A673 (cell line): Measurements from ENCODE around the gene ARL13A. TPM values are rescaled to one million over a fixed set of nuclear protein-coding genes. Genes with fewer than 3 reads are reported as not detected.

Experiments used
- BruUV-seq: library from RNA; stranded (reverse); fragments of 400-500 nt; replicated peaks from 2 replicates; lab custom pipeline; 2021; lab: Mats Ljungman, UMichigan
- CTCF ChIA-PET: fragments of 300-600 bp; sonication (Branson Sonifier 250); formaldehyde crosslinking; loops from one replicate; lab custom pipeline; 2022; ENCODE audit warnings: antibody characterized with exemption; lab: Charles Lee
- POLR2A ChIA-PET: fragments of 300-600 bp; sonication (Branson Sonifier 250); formaldehyde crosslinking; loops from one replicate; lab custom pipeline; 2022; ENCODE audit warnings: antibody characterized with exemption; ENCODE audit not compliant: low non-redundant PET; lab: Charles Lee
- DNase-seq: peaks from one replicate; pipeline ENCODE4 v3.0.0-alpha.2; 2015; ENCODE audit warnings: low spot score
- H3K27ac ChIP-seq: fragments of 200-600 bp; sonication (generic); 2 replicates; pipeline ENCODE4 v1.5.1; 2016; ENCODE audit warnings: mixed run types, low read depth, mild to moderate bottlenecking, mixed read lengths, antibody characterized with exemption, low read length; ENCODE audit not compliant: poor library complexity, severe bottlenecking
- H3K27me3 ChIP-seq: fragments of 200-600 bp; sonication (generic); replicated peaks from 2 replicates; pipeline ENCODE4 v1.6.1; 2017; ENCODE audit warnings: mixed run types, low read depth, mild to moderate bottlenecking, mixed read lengths, antibody characterized with exemption, low read length; ENCODE audit not compliant: insufficient read depth, poor library complexity
- H3K36me3 ChIP-seq: fragments of 200-600 bp; sonication (generic); 2 replicates; pipeline ENCODE4 v1.6.1; 2016; ENCODE audit warnings: mixed run types, mild to moderate bottlenecking, mixed read lengths, antibody characterized with exemption, low read length; ENCODE audit not compliant: insufficient read depth, poor library complexity, severe bottlenecking
- H3K4me1 ChIP-seq: fragments of 200-600 bp; sonication (generic); 2 replicates; pipeline ENCODE4 v1.6.1; 2017; ENCODE audit warnings: mixed run types, mild to moderate bottlenecking, mixed read lengths, antibody characterized with exemption, low read length; ENCODE audit not compliant: insufficient read depth, poor library complexity, severe bottlenecking
- H3K4me3 ChIP-seq: fragments of 200-600 bp; sonication (generic); 2 replicates; pipeline ENCODE4 v1.5.1; 2016; ENCODE audit warnings: low read depth, mixed run types, mild to moderate bottlenecking, mixed read lengths, low read length; ENCODE audit not compliant: poor library complexity, severe bottlenecking
- H3K9me3 ChIP-seq: fragments of 200-600 bp; sonication (generic); 2 replicates; pipeline ENCODE4 v1.6.1; 2016; ENCODE audit warnings: mixed run types, low read depth, mild to moderate bottlenecking, mixed read lengths, antibody characterized with exemption, low read length; ENCODE audit not compliant: poor library complexity, severe bottlenecking
- EZH2 ChIP-seq: fragments of 200-600 bp; sonication (generic); IDR thresholded peaks from 2 replicates; pipeline ENCODE4 v1.6.1; 2017; ENCODE audit warnings: borderline replicate concordance, low read depth, mild to moderate bottlenecking, mixed read lengths, antibody characterized with exemption, low read length; ENCODE audit not compliant: poor library complexity, severe bottlenecking
- intact Hi-C: fragments of 100-400 bp; cut with micrococcal nuclease; formaldehyde crosslinking; loops from one replicate; pipeline ENCODE4 v1.10.0; 2022; ENCODE audit not compliant: unreplicated experiment
- total RNA-seq: library from RNA; stranded (reverse); gene quantifications from 2 replicates; pipeline ENCODE4 v1.2.3, GENCODE V29; 2021
- TF ChIP-seq, protein P1 (sequence below): fragments of 300-800, 200-600 bp; sonication (generic); conservative IDR thresholded peaks from 2 replicates; pipeline ENCODE4 v1.5.1; 2017; ENCODE audit warnings: low read depth, mild to moderate bottlenecking, antibody characterized with exemption, low read length, moderate library complexity, mixed read lengths

Gene ARL13A
- total RNA-seq, 1 experiment from 2014 or later: not detected

DNA sequence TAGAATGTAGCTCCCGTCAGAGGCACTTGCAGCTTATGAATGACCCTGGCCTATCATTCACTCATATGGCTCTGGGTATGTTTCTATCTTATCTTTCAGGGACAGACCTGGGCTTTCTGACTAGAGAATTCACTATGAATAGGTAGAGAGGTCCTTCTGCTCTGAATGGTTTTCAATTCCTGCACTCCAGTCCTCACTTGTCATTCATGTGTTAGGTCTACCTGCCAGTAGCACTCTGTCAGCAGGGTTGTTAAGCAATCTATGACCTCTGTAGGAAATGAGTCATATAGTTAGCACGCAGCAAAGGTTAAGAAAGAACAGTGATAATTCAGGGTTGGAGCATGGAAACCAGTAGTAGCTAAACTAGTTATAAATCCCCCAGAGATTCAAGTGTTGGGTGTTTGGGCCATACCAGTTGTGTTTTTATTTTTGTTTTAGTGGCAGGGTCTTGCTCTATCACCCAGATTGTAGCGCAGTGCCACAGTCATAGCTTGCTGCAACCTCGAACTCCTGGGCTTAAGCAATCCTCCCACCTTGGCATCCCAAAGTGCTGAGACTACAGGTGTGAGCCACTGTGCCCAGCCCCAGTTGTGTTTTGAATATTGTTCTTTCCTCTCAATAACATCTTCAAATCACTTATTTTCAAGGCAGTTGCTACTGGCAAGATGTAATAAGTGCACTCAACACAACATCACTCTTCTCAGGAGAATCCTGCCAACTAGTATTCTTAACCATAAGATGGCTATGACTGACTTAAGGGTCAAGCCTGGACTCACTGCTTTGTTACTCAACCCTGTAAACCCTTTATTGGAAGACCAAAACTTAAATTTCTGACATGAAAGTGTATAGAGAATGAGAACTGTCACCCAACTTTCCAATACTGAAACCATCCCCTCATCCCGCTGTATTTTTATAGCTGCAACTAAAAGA lies 25.1 kb downstream of the ARL13A start:
- intact Hi-C loops: no loop called here
- DNase-seq: peak; percentile 3
- Histone ChIP-seq H3K27me3 (no peaks in the 10 kb centered on the region), H3K27ac (no peak overlapping the region), H3K4me3 (no peak overlapping the region), H3K9me3 (no peaks in the 10 kb centered on the region), H3K36me3 (no peaks in the 10 kb centered on the region), H3K4me1 (no peaks in the 10 kb centered on the region)
- ChIA-PET CTCF (no interaction called here), POLR2A (no interaction called here)
- no peak for TF ChIP-seq EZH2
- TF ChIP-seq, protein P1, sequence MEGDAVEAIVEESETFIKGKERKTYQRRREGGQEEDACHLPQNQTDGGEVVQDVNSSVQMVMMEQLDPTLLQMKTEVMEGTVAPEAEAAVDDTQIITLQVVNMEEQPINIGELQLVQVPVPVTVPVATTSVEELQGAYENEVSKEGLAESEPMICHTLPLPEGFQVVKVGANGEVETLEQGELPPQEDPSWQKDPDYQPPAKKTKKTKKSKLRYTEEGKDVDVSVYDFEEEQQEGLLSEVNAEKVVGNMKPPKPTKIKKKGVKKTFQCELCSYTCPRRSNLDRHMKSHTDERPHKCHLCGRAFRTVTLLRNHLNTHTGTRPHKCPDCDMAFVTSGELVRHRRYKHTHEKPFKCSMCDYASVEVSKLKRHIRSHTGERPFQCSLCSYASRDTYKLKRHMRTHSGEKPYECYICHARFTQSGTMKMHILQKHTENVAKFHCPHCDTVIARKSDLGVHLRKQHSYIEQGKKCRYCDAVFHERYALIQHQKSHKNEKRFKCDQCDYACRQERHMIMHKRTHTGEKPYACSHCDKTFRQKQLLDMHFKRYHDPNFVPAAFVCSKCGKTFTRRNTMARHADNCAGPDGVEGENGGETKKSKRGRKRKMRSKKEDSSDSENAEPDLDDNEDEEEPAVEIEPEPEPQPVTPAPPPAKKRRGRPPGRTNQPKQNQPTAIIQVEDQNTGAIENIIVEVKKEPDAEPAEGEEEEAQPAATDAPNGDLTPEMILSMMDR: no peak
- BruUV-seq: no TSS peak

DNA sequence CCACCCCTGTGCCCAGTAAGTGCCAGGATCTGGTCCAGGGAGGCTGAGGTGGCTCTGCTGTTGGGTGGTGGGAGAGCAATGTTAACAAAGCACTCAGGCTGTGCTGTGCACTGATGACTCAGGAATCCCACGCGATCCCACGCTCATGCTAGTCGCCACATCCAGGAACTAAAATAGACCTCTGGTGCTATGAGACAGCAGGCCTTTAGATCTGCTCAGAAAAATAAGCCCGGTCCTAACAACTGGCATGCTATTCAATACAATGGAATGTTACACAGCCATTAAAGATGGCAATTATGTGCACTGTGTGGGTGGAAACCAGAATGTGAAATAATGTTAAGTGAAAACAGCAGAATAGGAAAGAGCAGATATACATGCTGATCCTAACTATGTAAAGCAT lies 26.0 kb downstream of the ARL13A start:
- CTCF ChIA-PET: no interaction called here
- Histone ChIP-seq H3K27ac (no peak overlapping the region), H3K9me3 (no peaks in the 10 kb centered on the region), H3K27me3 (no peaks in the 10 kb centered on the region), H3K4me3 (no peak overlapping the region), H3K36me3 (no peaks in the 10 kb centered on the region), H3K4me1 (no peaks in the 10 kb centered on the region)
- POLR2A ChIA-PET: no interaction called here
- peak; percentile 38 for DNase-seq
- TF ChIP-seq, protein P1: no peak
- TF ChIP-seq EZH2: no peak
- BruUV-seq: no TSS peak
- intact Hi-C loops: no loop called here

DNA sequence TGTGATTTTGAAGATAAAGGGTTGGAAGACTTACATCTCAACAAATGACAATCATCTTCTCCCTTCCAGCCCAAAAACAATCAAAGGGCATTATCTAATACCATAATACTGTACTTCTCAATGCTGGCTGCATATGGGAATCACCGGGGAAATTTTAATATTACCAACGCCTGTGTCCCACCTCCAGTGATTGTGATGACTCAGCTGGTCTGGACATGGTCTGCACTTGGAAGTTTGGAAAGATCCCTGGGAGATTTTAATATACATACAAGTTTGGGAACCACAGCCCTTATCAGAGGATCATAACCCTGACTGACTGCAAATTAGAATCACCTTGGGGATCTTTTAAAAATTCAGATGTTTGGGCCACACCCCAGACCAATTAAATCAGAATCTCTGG lies 29.9 kb downstream of the ARL13A start:
- CTCF ChIA-PET: no interaction called here
- no TSS peak for BruUV-seq
- TF ChIP-seq, protein P1: no peak
- no peak for TF ChIP-seq EZH2
- DNase-seq: no peak
- Histone ChIP-seq H3K4me1 (no peaks in the 10 kb centered on the region), H3K4me3 (no peak overlapping the region), H3K27ac (no peak overlapping the region), H3K27me3 (no peaks in the 10 kb centered on the region), H3K36me3 (no peaks in the 10 kb centered on the region), H3K9me3 (no peaks in the 10 kb centered on the region)
- POLR2A ChIA-PET: no interaction called here
- intact Hi-C loops: no loop called here
